OCI-LY7 (cell line): ENCODE measurements around the gene UMPS.

Experiments used
- EZH2phosphoT487 ChIP-seq: fragments of 200-600 bp; sonication (generic); IDR thresholded peaks from 2 replicates; pipeline ENCODE4 v1.6.1; 2018; ENCODE audit warnings: low read depth, borderline replicate concordance, mild to moderate bottlenecking, mixed run types, antibody characterized with exemption, low read length, moderate library complexity, mixed read lengths
- TF ChIP-seq, protein P1 (sequence below): fragments of 200-600 bp; sonication (generic); conservative IDR thresholded peaks from 2 replicates; pipeline ENCODE4 v1.5.1; 2014; ENCODE audit warnings: mild to moderate bottlenecking, antibody characterized with exemption, low read length, moderate library complexity, mixed read lengths

DNA sequence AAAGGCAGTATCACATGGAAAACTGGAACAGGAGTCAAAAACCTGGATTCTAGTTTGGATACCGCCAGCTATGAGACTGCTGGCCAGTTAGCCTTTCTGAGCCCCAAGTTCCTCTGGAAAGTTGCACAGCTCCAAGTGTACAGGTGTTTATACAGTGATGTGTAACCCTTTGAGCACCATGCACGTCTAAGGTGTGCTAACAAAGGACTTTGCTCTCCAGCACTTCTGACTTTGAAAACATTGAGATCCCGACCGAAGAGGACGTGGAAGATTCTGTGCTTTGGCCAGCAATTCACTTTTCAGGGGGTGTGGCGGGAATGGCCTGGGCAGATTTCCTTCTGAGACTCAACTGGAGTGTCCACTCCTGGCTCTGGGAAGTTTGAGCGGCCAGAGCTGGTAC lies 45.8 kb upstream of the UMPS start:
- TF ChIP-seq, protein P1, sequence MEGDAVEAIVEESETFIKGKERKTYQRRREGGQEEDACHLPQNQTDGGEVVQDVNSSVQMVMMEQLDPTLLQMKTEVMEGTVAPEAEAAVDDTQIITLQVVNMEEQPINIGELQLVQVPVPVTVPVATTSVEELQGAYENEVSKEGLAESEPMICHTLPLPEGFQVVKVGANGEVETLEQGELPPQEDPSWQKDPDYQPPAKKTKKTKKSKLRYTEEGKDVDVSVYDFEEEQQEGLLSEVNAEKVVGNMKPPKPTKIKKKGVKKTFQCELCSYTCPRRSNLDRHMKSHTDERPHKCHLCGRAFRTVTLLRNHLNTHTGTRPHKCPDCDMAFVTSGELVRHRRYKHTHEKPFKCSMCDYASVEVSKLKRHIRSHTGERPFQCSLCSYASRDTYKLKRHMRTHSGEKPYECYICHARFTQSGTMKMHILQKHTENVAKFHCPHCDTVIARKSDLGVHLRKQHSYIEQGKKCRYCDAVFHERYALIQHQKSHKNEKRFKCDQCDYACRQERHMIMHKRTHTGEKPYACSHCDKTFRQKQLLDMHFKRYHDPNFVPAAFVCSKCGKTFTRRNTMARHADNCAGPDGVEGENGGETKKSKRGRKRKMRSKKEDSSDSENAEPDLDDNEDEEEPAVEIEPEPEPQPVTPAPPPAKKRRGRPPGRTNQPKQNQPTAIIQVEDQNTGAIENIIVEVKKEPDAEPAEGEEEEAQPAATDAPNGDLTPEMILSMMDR, result no peak
- TF ChIP-seq EZH2phosphoT487, result no peak
